CD4-positive, alpha-beta T cell treated with Interleukin-17A for 4 hours (primary cell): ENCODE data around the gene TRMT1L.
"Not testable (repeated sequence)": the region's sequence is repeated elsewhere in the genome, so short reads cannot be mapped to it uniquely, and the experiment has no call there.

Experiments used
- DNase-seq: peaks from one replicate; pipeline ENCODE4 v3.0.0-alpha.2; 2020; ENCODE audit warnings: mixed read lengths

The TRMT1L gene

GRCh38 chr1:185156854-185157598 is at the start of gene TRMT1L, which contains the start of gene SWT1:
Gene TRMT1L (minus strand): TSS chr1:185156953. CDS start chr1:185156712, 241 bp downstream.
Gene SWT1 (plus strand): TSS chr1:185157167. CDS start chr1:185160842, 3,675 bp downstream.
- peak; percentile 99 for DNase-seq

GRCh38 chr1:185200889-185201288 is 44.1 kb upstream of the TRMT1L start:
- no peak for DNase-seq

- not testable (repeated sequence) for DNase-seq
These were observed 42.0 kb upstream of the TRMT1L start for GRCh38 chr1:185198712-185199111.

- DNase-seq: no peak
These were observed 37.0 kb upstream of the TRMT1L start for GRCh38 chr1:185193756-185194155.

- peak; percentile 49 for DNase-seq
These were observed 13.6 kb upstream of the TRMT1L start for GRCh38 chr1:185170291-185170848.

GRCh38 chr1:185166106-185166505 is 9.4 kb upstream of the TRMT1L start:
- DNase-seq: no peak

GRCh38 chr1:185162491-185162890 is 5.7 kb upstream of the TRMT1L start:
- no peak for DNase-seq

GRCh38 chr1:185159966-185160365 is 3.2 kb upstream of the TRMT1L start:
- DNase-seq: no peak

- no peak for DNase-seq
These were observed 2.0 kb upstream of the TRMT1L start for GRCh38 chr1:185158800-185159199.

- no peak for DNase-seq
These were observed 1.1 kb upstream of the TRMT1L start for GRCh38 chr1:185157599-185158412.

GRCh38 chr1:185156288-185156853 is 382 bp downstream of the TRMT1L start:
- no peak for DNase-seq

GRCh38 chr1:185155600-185156287 is 1.0 kb downstream of the TRMT1L start:
- peak; percentile 4 for DNase-seq

GRCh38 chr1:185154912-185155513 is 1.7 kb downstream of the TRMT1L start:
- no peak for DNase-seq

GRCh38 chr1:185152187-185152767 is 4.5 kb downstream of the TRMT1L start:
- no peak for DNase-seq

- no peak for DNase-seq
These were observed 5.5 kb downstream of the TRMT1L start for GRCh38 chr1:185151215-185151614.

GRCh38 chr1:185144233-185144632 is 12.5 kb downstream of the TRMT1L start:
- no peak for DNase-seq

GRCh38 chr1:185139246-185139645 is 17.5 kb downstream of the TRMT1L start:
- DNase-seq: no peak

GRCh38 chr1:185137896-185138545 is 18.7 kb downstream of the TRMT1L start:
- no peak for DNase-seq

GRCh38 chr1:185132534-185132933 is 24.2 kb downstream of the TRMT1L start:
- DNase-seq: no peak

GRCh38 chr1:185129708-185130107 is 27.0 kb downstream of the TRMT1L start:
- no peak for DNase-seq

- no peak for DNase-seq
These were observed 44.4 kb downstream of the TRMT1L start for GRCh38 chr1:185112356-185112755.
